Gastrocnemius medialis (tissue), 4 donors: Measurements from ENCODE around the gene CCDC102B. TPM values are rescaled to one million over a fixed set of nuclear protein-coding genes. Genes with fewer than 3 reads are reported as not detected.

ENCODE experiments used
- ATAC-seq, 2 donors: fragments of 150-250 bp; one replicate each; pipeline ENCODE4 v1.9.1; 2016
- DNase-seq, 2 donors: peaks; one replicate each; pipeline ENCODE4 v3.0.0-alpha.2; 2019
- H3K27ac ChIP-seq, 4 donors: fragments of 200-600 bp; sonication (generic); 1 replicate in 1 of 4; 2 replicates in 3 of 4; pipeline ENCODE4 v1.5.1; 2016 to 2018; ENCODE audit warnings: mild to moderate bottlenecking in 2 of 4, moderate library complexity in 1 of 4
- H3K27me3 ChIP-seq, 3 donors: fragments of 200-600 bp; sonication (generic) in 2 of 3; 1 replicate in 1 of 3; 2 replicates in 2 of 3; pipeline versions ENCODE4 v1.5.1 to v1.6.0; 2016 to 2019; ENCODE audit warnings: mild to moderate bottlenecking in 1 of 3, moderate library complexity in 1 of 3
- H3K36me3 ChIP-seq, 2 donors: fragments of 200-600 bp; sonication (generic) in 1 of 2; one replicate each; pipeline ENCODE4 v1.5.1; 2017 to 2018
- H3K4me1 ChIP-seq, 2 donors: fragments of 200-600 bp; sonication (generic) in 1 of 2; one replicate each; pipeline ENCODE4 v1.5.1; 2016 to 2017; ENCODE audit warnings: mild to moderate bottlenecking in 2 of 2
- H3K4me3 ChIP-seq, 4 donors: fragments of 200-600 bp; sonication (generic) in 3 of 4; 1 replicate in 1 of 4; 2 replicates in 3 of 4; pipeline ENCODE4 v1.5.1; 2016 to 2019; ENCODE audit warnings: mild to moderate bottlenecking in 2 of 4
- H3K9me3 ChIP-seq, 3 donors: fragments of 200-600 bp; sonication (generic) in 2 of 3; 1 replicate in 1 of 3; 2 replicates in 2 of 3; pipeline ENCODE4 v1.5.1; 2016 to 2019
- POLR2A ChIP-seq, 2 donors: fragments of 450-650 bp; IDR thresholded peaks; one replicate each; pipeline ENCODE4 v1.6.1; 2017; ENCODE audit warnings: antibody characterized with exemption in 2 of 2, mild to moderate bottlenecking in 2 of 2, moderate library complexity in 2 of 2
- in situ Hi-C, 4 donors: fragments of 200-750 bp; cut with MboI; loops; one replicate each; pipeline versions ENCODE4 v1.15.0 to v1.8.0; 2017; ENCODE audit warnings: low sequenced_read_pairs in 4 of 4
- intact Hi-C: fragments of 100-400 bp; cut with DNase I; formaldehyde crosslinking; loops from one replicate; pipeline ENCODE4 v1.15.1; 2023; ENCODE audit warnings: low total_unique reads
- total RNA-seq, 4 donors: library from RNA; depleted of rRNA; stranded (reverse); fragments of >200 nt; gene quantifications; one replicate each; pipeline versions ENCODE4 v1.1.0 to v1.2.3, GENCODE V29; 2016
- TF ChIP-seq, protein P1 (sequence below), 5 experiments: fragments of 450-650 bp in 3 of 5; fragments of 200-600 bp in 2 of 5; sonication (generic) in 2 of 5; IDR thresholded peaks in 4 of 5; conservative IDR thresholded peaks in 1 of 5; 1 replicate in 4 of 5; 2 replicates in 1 of 5; pipeline ENCODE4 v1.5.1; 2016 to 2019; ENCODE audit warnings: antibody characterized with exemption in 5 of 5, mild to moderate bottlenecking in 3 of 5, moderate library complexity in 3 of 5

The CCDC102B gene
- total RNA-seq, 4 donors from 2014 or later, result 0.93 to 3.3 (median 1.3) TPM

DNA sequence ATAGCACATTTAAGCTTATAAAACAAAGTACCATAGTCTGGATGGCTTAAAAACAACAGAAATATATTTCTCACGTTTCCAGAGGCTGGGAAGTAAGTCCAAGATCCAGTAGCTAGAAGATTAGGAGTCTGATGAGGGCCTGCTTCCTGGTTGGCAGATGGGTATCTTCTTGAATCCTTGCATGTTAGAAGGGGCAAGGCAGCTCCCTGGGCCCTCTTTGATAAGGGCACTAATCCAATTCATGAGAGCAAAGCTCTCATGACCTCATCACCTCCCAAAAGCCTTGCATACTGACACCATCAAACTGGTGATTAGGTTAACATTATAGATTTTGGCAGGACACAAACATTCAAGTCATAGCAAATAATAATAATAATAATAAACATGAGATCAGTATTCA, 146.4 kb downstream of the CCDC102B start:
- ATAC-seq (no peak), DNase-seq (no peak)
- intact Hi-C loops, result no loop called here
- no peak for TF ChIP-seq POLR2A (IDR thresholded peaks at IDR 0.05)
- TF ChIP-seq, protein P1, sequence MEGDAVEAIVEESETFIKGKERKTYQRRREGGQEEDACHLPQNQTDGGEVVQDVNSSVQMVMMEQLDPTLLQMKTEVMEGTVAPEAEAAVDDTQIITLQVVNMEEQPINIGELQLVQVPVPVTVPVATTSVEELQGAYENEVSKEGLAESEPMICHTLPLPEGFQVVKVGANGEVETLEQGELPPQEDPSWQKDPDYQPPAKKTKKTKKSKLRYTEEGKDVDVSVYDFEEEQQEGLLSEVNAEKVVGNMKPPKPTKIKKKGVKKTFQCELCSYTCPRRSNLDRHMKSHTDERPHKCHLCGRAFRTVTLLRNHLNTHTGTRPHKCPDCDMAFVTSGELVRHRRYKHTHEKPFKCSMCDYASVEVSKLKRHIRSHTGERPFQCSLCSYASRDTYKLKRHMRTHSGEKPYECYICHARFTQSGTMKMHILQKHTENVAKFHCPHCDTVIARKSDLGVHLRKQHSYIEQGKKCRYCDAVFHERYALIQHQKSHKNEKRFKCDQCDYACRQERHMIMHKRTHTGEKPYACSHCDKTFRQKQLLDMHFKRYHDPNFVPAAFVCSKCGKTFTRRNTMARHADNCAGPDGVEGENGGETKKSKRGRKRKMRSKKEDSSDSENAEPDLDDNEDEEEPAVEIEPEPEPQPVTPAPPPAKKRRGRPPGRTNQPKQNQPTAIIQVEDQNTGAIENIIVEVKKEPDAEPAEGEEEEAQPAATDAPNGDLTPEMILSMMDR (IDR thresholded peaks at IDR 0.05 in 4 of 5, conservative IDR thresholded peaks at IDR 0.05 in 1 of 5), result no peak
- in situ Hi-C loops, result no loop called here
- Histone ChIP-seq H3K4me3 (no peak overlapping the region), H3K27me3 (no peaks in the 10 kb centered on the region), H3K36me3 (no peaks in the 10 kb centered on the region), H3K4me1 (no peaks in the 10 kb centered on the region), H3K9me3 (no peaks in the 10 kb centered on the region), H3K27ac (no peak overlapping the region)

DNA sequence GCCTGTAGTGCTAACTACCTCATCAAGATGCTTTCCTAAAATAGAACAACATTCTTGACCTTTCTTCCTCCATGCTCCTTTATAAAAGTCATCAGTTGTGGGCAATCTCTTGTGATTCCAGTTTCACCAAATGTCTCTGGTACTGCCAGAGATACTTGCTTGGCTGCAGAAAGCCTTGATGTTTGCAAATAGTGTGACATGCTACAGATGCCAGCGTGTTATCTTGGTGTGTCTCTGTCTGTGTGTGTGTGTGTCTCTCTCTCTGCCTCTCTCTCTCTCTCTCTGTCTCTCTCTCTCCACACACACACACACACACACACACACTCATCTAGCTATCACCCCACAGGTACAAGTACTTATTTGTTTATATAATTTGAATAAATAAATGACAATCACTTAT, 146.9 kb downstream of the CCDC102B start:
- in situ Hi-C loops (no loop called here), intact Hi-C loops (no loop called here)
- Histone ChIP-seq H3K4me1 (no peaks in the 10 kb centered on the region), H3K27me3 (no peaks in the 10 kb centered on the region), H3K36me3 (no peaks in the 10 kb centered on the region), H3K9me3 (no peaks in the 10 kb centered on the region), H3K4me3 (no peak overlapping the region), H3K27ac (no peak overlapping the region)
- DNase-seq (no peak), ATAC-seq (no peak)
- no peak for TF ChIP-seq POLR2A (IDR thresholded peaks at IDR 0.05)
- TF ChIP-seq, protein P1 (IDR thresholded peaks at IDR 0.05 in 4 of 5, conservative IDR thresholded peaks at IDR 0.05 in 1 of 5), result no peak

DNA sequence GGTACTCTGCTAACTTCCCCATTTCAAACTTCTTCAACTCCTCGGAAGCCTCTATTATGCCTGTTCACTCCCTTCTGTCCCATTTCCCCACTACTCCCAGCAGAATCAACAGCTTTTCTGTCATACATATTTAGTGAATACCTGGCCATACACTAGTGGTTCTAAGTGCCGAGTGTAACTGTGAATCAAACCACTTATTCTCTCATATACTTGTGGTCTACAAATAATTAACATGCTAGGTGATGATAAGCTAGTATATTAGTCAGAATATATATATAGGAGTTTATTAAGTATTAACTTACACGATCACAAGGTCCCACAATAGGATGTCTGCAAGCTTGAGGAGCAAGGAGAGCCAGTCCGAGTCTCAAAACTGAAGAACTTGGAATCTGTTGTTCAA, 150.7 kb downstream of the CCDC102B start:
- no peak for TF ChIP-seq POLR2A (IDR thresholded peaks at IDR 0.05)
- TF ChIP-seq, protein P1 (IDR thresholded peaks at IDR 0.05 in 4 of 5, conservative IDR thresholded peaks at IDR 0.05 in 1 of 5), result no peak
- intact Hi-C loops, result loop anchor here (2.0 kb wide), 1 partner anchor 16 kb away; no protein-coding TSS in a partner anchor
- no peaks in the 10 kb centered on the region for H3K36me3 ChIP-seq
- no peaks in the 10 kb centered on the region for H3K27me3 ChIP-seq
- no peak overlapping the region for H3K4me3 ChIP-seq
- DNase-seq (no peak), ATAC-seq (no peak)
- no peak overlapping the region for H3K27ac ChIP-seq
- in situ Hi-C loops, result no loop called here
- H3K4me1 ChIP-seq, result no peaks in the 10 kb centered on the region
- H3K9me3 ChIP-seq, result no peaks in the 10 kb centered on the region

DNA sequence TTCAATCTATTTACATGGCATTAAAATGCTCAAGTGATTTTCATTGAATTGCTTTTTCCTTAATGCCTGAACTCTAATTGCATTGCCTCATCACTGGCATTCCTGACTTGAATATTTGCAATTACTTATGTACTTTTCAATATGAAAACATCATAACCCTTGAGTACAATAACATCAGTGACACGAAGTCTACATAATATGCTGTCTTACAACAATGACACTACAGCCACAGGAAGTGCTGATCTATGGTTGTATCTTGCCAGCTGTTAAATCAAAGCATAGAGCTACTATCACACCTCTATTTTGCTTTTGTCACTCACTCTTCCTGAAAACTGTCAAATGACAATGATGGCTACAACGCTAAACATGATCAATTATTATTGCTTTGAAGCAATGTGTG, 156.9 kb downstream of the CCDC102B start:
- TF ChIP-seq, protein P1 (IDR thresholded peaks at IDR 0.05 in 4 of 5, conservative IDR thresholded peaks at IDR 0.05 in 1 of 5), result no peak
- intact Hi-C loops, result no loop called here
- no peak overlapping the region for H3K27ac ChIP-seq

DNA sequence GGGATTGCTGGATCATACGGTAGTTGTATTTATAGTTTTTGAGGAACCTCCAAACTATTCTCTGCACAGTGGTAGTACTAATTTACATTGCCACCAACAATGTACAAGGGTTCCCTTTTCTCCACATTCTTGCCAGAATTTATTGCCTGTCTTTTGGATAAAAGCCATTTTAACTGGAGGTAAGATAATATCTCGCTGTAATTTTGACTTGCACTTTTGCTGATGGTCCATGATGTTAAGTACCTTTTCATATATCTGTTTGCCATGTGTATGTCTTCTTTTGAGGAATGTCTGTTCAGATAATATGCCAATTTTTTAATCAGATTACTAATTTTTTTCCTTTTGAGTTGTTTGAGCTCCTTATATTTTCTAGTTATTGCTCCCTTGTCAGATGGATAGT, 158.8 kb downstream of the CCDC102B start:
- Histone ChIP-seq H3K36me3 (no peaks in the 10 kb centered on the region), H3K27ac (no peak overlapping the region), H3K4me1 (no peaks in the 10 kb centered on the region), H3K27me3 (no peaks in the 10 kb centered on the region), H3K4me3 (no peak overlapping the region), H3K9me3 (no peaks in the 10 kb centered on the region)
- TF ChIP-seq POLR2A (IDR thresholded peaks at IDR 0.05), result no peak
- TF ChIP-seq, protein P1 (IDR thresholded peaks at IDR 0.05 in 4 of 5, conservative IDR thresholded peaks at IDR 0.05 in 1 of 5), result no peak
- in situ Hi-C loops, result no loop called here
- ATAC-seq (no peak), DNase-seq (no peak)
- intact Hi-C loops, result no loop called here

More for the DNA sequence above, 156.9 kb downstream of the CCDC102B start:
- no peaks in the 10 kb centered on the region for H3K4me1 ChIP-seq
- no peak overlapping the region for H3K4me3 ChIP-seq
- in situ Hi-C loops, result no loop called here
- no peaks in the 10 kb centered on the region for H3K27me3 ChIP-seq
- no peaks in the 10 kb centered on the region for H3K9me3 ChIP-seq
- ATAC-seq (no peak), DNase-seq (no peak)
- H3K36me3 ChIP-seq, result no peaks in the 10 kb centered on the region
